C4-2B (cell line): ENCODE data around the gene HLA-DOA.

Source experiments
- ZFX ChIP-seq: fragments of 450-650 bp; IDR thresholded peaks from 2 replicates; pipeline ENCODE4 v1.6.1; 2017
- TF ChIP-seq, protein P1 (sequence below): fragments of 450-650 bp; conservative IDR thresholded peaks from 2 replicates; pipeline ENCODE4 v1.5.1; 2017; ENCODE audit warnings: mild to moderate bottlenecking

DNA sequence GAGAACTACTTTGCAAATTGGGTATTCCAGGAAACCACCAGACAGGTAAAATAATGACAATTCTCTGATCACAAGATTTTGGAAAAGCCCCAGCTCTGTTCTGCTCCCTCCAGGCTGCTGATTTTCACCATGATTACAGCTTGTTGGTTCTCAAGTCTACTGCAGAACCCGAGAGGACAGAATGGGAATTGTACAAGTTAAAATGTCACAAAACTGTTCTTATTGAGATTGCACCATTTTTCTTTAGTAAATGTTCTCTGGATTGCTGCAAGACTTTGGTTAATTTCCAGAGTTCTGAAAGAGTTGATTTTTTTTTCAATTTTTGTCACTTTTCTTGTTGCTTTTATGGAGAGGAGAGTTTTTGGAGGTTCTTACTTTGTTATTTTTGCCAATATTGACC is 27.1 kb upstream of the HLA-DOA start:
- TF ChIP-seq, protein P1, sequence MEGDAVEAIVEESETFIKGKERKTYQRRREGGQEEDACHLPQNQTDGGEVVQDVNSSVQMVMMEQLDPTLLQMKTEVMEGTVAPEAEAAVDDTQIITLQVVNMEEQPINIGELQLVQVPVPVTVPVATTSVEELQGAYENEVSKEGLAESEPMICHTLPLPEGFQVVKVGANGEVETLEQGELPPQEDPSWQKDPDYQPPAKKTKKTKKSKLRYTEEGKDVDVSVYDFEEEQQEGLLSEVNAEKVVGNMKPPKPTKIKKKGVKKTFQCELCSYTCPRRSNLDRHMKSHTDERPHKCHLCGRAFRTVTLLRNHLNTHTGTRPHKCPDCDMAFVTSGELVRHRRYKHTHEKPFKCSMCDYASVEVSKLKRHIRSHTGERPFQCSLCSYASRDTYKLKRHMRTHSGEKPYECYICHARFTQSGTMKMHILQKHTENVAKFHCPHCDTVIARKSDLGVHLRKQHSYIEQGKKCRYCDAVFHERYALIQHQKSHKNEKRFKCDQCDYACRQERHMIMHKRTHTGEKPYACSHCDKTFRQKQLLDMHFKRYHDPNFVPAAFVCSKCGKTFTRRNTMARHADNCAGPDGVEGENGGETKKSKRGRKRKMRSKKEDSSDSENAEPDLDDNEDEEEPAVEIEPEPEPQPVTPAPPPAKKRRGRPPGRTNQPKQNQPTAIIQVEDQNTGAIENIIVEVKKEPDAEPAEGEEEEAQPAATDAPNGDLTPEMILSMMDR: no peak
- no peak for TF ChIP-seq ZFX
